Mononuclear cell (primary cell): ENCODE measurements around the gene ABI3BP. TPM values are rescaled to one million over a fixed set of nuclear protein-coding genes. Genes with fewer than 3 reads are reported as not detected.

Experiments
- H3K27me3 ChIP-seq: 2 replicates; pipeline ENCODE4 v1.6.0; 2011; ENCODE audit warnings: low read length, control low read depth; ENCODE audit not compliant: insufficient read depth
- H3K4me1 ChIP-seq: 2 replicates; pipeline ENCODE4 v1.5.1; 2011; ENCODE audit warnings: mild to moderate bottlenecking, low read length, control low read depth; ENCODE audit not compliant: insufficient read depth
- H3K4me3 ChIP-seq: 2 replicates; pipeline ENCODE4 v1.5.1; 2011; ENCODE audit warnings: mild to moderate bottlenecking, low read length, moderate library complexity
- H3K9me3 ChIP-seq: 2 replicates; pipeline ENCODE4 v1.5.1; 2011; ENCODE audit warnings: low read depth, mild to moderate bottlenecking, control low read depth, low read length
- total RNA-seq: library from RNA; depleted of rRNA; stranded (reverse); fragments of >200 nt; gene quantifications from one replicate; pipeline ENCODE4 v1.2.3, GENCODE V29; 2012

The ABI3BP gene
- total RNA-seq, 1 donor = 0.10 TPM

- Histone ChIP-seq H3K9me3 (no peaks in the 10 kb centered on the region), H3K27me3 (no peaks in the 10 kb centered on the region), H3K4me1 (no peaks in the 10 kb centered on the region), H3K4me3 (no peak overlapping the region)
These were observed 17.1 kb upstream of the ABI3BP start for GRCh38 chr3:101010296-101010695.

- no peaks in the 10 kb centered on the region for H3K27me3 ChIP-seq
- no peaks in the 10 kb centered on the region for H3K9me3 ChIP-seq
- no peaks in the 10 kb centered on the region for H3K4me1 ChIP-seq
- no peak overlapping the region for H3K4me3 ChIP-seq
These were observed 16.2 kb upstream of the ABI3BP start for GRCh38 chr3:101009386-101009785.

DNA sequence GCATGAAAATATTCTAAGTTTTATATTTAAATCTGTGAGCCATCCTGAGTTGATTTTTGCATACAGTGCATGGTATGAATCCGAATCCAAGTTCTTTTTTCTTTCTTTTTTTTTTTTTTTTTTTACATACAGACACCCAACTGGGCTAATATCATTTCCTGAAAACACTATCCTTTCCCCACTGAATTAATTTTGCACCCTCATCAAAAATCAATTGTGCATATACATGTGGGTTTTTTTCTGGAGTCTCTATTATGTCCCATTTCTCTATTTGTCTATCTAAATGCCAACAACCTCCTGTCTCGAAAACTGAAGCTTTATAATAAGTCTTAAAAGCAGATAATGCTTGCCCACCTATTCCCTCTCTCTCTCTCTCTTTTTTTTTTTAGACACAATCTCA, 5.9 kb upstream of the ABI3BP start:
- no peaks in the 10 kb centered on the region for H3K9me3 ChIP-seq
- H3K27me3 ChIP-seq = no peaks in the 10 kb centered on the region
- no peak overlapping the region for H3K4me3 ChIP-seq
- H3K4me1 ChIP-seq = no peaks in the 10 kb centered on the region

DNA sequence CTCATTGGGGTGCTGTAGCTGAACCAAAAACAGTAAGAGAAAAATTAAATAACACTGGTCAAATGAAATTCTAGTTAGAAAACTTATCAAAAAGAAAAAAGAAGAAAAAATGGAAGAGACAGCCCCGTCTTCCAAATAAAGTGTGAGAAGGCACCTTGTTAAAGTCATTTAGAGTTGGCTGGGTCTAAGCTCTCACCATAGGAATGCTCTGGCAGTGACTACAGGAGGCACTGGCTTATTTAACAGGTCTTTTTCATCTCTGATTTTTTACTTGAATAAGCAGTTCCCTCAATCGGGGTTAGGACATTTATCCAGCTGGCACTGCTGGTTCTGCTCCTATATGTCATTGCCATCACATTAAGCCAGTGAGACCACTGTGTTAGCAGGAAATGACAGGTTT, 1.6 kb upstream of the ABI3BP start:
- Histone ChIP-seq H3K27me3 (no peaks in the 10 kb centered on the region), H3K4me1 (no peaks in the 10 kb centered on the region), H3K4me3 (no peak overlapping the region), H3K9me3 (no peaks in the 10 kb centered on the region)

- H3K4me1 ChIP-seq = no peaks in the 10 kb centered on the region
- H3K4me3 ChIP-seq = no peak overlapping the region
- no peaks in the 10 kb centered on the region for H3K27me3 ChIP-seq
- no peaks in the 10 kb centered on the region for H3K9me3 ChIP-seq
These were observed 966 bp upstream of the ABI3BP start for GRCh38 chr3:100994187-100994586.

DNA sequence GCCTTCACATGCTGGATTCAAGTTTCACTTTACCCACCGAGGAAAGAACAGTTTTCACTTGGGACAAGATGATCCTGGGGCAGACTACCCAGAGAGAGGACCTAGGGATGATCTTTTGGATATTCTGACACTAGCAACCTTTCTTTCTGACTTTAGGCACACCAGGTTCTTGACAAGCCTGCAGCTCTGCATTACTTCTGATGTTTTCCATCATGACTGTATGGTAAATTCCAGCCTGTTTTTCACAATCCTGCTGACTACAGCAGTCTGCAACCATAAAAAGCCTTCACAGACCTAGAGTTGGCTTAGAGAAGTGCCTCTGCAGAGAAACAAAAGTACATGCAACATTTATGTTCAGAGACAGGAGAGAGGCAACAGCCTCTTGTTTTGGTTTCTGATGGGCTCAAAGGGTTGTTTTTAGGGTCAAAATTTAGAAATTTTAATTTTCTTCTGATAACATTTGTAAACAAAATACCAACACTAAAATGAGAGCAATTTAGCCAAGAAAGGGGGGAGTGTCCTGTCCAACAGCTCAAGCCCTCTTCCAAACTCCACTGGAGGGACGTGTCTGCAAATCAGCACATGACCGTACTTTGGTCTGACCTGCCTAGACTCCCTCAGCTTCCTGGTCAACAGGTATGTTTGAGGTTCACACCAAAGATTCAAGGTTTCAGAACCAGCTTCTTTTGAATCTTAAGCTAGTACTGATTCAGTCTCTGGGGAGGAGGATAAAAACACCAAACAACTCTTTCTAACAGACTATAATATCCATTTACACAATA, 799 bp downstream of the ABI3BP start:
- Histone ChIP-seq H3K4me3 (no peak overlapping the region), H3K9me3 (no peaks in the 10 kb centered on the region), H3K27me3 (no peaks in the 10 kb centered on the region), H3K4me1 (no peaks in the 10 kb centered on the region)

DNA sequence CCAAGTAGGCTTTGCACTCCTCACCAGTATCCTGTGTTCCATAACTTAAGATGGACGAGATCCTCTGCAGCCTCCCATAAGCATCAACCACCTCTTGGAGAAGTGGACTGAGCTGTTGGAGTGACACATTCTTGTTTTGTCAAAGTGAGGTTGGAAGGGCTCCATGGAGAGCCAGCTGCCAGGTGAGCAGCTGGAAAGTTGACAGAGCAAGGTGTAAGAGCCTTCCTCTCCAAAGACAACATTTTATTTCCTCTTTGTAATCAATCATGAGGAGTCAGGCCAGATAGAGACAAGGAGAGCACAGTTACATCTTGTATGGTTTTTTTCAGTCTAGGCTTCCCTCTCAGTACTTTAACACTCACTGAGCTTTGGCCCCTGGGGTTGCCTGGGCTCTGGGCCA, 5.1 kb downstream of the ABI3BP start:
- Histone ChIP-seq H3K4me1 (no peaks in the 10 kb centered on the region), H3K27me3 (no peaks in the 10 kb centered on the region), H3K4me3 (no peak overlapping the region), H3K9me3 (no peaks in the 10 kb centered on the region)

DNA sequence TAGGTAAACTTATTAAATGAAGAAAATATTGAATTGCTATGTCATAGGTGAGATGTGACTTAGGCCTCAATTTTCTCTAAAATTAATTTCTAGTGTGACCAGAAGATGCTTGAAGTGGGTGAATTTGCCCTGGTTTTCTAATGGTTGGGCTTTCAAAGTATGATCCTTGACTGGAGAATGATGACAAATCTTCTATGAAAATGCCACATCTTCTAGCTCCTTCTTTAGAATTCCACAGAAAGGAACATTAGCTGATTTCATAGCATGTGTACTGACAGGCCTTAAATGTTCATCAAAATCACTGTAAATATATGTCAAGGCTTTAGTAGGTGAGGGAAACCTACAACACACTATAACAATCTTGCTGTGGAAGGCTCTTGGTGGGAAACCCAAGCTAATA, 8.9 kb downstream of the ABI3BP start:
- Histone ChIP-seq H3K4me3 (no peak overlapping the region), H3K9me3 (no peaks in the 10 kb centered on the region), H3K4me1 (no peaks in the 10 kb centered on the region), H3K27me3 (no peaks in the 10 kb centered on the region)

DNA sequence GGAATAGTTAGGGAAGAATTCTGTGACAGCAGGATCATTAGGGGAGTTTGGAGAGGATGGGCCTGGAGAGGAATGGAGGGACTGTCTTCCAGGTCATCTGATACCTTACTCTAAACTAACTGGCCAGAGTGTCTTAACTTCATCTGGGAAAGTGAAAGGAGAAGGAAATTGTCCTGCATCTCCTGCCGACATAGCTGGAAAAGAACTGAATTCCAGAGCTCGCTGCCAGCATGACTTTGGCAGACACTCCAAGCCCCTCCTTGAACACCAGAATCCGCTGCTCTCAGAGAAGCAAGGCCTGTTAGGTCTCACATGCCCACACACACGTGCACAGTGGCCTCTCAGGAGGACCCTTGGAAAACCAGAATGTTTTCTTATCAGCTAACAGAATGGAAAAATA, 10.5 kb downstream of the ABI3BP start:
- Histone ChIP-seq H3K4me1 (no peaks in the 10 kb centered on the region), H3K27me3 (no peaks in the 10 kb centered on the region), H3K9me3 (no peaks in the 10 kb centered on the region), H3K4me3 (no peak overlapping the region)

GRCh38 chr3:100981164-100981911, 11.9 kb downstream of the ABI3BP start:
- Histone ChIP-seq H3K4me3 (no peak overlapping the region), H3K4me1 (no peaks in the 10 kb centered on the region), H3K27me3 (no peaks in the 10 kb centered on the region), H3K9me3 (no peaks in the 10 kb centered on the region)

DNA sequence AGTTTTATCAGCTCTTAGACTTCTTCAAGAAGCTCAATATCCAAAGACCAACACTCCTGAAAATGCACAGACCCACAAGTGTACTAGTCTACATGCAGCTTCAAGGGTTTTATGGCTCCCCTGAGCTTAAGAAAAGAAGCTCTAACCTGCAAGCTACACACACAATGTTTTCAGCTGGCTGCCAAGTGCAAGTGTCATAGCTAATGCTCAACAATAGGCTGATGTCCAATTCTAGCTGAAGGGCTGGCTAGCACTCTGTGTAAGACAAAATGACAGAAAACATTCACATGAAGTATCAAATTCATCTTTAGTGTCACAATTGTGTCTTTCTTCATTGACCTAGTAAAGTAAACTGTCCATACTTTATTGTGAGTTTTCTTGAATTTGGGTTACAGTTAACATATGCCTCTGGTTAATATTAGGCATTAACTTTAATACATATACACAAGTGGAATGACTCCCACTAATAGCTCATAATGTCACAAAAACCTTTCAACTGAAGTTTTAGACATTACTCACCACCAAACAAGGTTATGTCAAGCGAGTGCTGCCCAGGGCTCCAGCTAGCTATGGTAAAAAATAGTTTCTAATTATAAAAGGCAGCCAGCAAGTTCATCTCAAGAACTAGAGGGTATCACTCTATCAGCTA, 15.1 kb downstream of the ABI3BP start:
- H3K9me3 ChIP-seq = no peaks in the 10 kb centered on the region
- no peaks in the 10 kb centered on the region for H3K4me1 ChIP-seq
- H3K27me3 ChIP-seq = no peaks in the 10 kb centered on the region
- H3K4me3 ChIP-seq = no peak overlapping the region

DNA sequence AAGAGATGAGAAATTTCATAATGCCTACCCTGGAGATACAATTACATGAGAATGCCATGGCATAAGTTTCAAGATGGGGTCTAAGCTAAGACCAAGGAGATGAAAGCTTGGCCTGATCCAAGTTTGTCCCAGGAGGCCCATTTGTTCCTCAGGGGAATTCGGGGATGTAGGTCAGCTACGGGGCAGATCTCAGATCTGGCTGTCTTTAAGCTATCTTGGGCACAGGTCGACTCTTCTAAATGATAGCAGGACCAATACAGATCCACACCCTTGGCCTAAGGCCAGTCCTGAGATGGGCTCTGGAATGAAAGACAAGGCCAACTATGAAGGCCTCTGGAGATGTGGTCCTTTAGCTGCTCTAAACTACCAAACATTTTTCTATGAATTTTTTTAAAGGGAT, 16.6 kb downstream of the ABI3BP start:
- no peak overlapping the region for H3K4me3 ChIP-seq
- H3K27me3 ChIP-seq = no peaks in the 10 kb centered on the region
- H3K4me1 ChIP-seq = no peaks in the 10 kb centered on the region
- H3K9me3 ChIP-seq = no peaks in the 10 kb centered on the region

DNA sequence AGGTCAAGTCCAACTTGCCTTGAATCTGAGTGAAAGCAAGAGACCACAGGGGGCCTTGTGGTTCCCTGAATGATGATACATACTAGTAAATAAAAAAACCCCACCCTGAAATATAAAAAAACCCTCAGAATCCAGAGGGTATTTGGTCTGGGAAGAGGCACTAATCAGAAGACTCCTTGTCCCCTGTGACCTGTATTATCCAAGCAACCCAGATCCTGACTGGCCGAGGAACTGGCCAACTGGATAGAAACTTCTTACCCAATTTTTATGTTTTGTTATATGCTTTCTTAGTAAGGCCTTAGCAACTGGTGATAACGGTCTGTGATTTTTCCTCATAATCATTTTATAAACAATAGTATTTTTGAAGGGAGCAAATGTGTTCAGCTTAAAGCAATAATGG, 17.5 kb downstream of the ABI3BP start:
- Histone ChIP-seq H3K9me3 (no peaks in the 10 kb centered on the region), H3K27me3 (no peaks in the 10 kb centered on the region), H3K4me3 (no peak overlapping the region), H3K4me1 (no peaks in the 10 kb centered on the region)

- no peak overlapping the region for H3K4me3 ChIP-seq
- H3K4me1 ChIP-seq = no peaks in the 10 kb centered on the region
- no peaks in the 10 kb centered on the region for H3K27me3 ChIP-seq
- no peaks in the 10 kb centered on the region for H3K9me3 ChIP-seq
These were observed 19.6 kb downstream of the ABI3BP start for GRCh38 chr3:100973594-100973993.

- no peaks in the 10 kb centered on the region for H3K9me3 ChIP-seq
These were observed 20.4 kb downstream of the ABI3BP start for GRCh38 chr3:100972867-100973266.

More at GRCh38 chr3:100972867-100973266, 20.4 kb downstream of the ABI3BP start:
- H3K4me3 ChIP-seq = no peak overlapping the region
- H3K4me1 ChIP-seq = no peaks in the 10 kb centered on the region
- H3K27me3 ChIP-seq = no peaks in the 10 kb centered on the region
